ENCODE measurements around the gene EFL1.
A peak's percentile ranks its signal among the peaks of the same experiment; 100 is the strongest.
"Not testable (repeated sequence)": the region's sequence is repeated elsewhere in the genome, so short reads cannot be mapped to it uniquely, and the experiment has no call there.

The EFL1 gene

GRCh38 chr15:82195818-82196217 is 66.7 kb downstream of the EFL1 start:
- DNase-seq, result not testable (repeated sequence)

- not testable (repeated sequence) for DNase-seq
Measured at GRCh38 chr15:82194488-82194887, 68.0 kb downstream of the EFL1 start.

GRCh38 chr15:82193435-82193834 is 69.1 kb downstream of the EFL1 start:
- not testable (repeated sequence) for DNase-seq

GRCh38 chr15:82192394-82192793 is 70.1 kb downstream of the EFL1 start:
- not testable (repeated sequence) for DNase-seq

- DNase-seq, result no peak
Measured at GRCh38 chr15:82186719-82187406, 75.7 kb downstream of the EFL1 start.

GRCh38 chr15:82186161-82186560 is 76.4 kb downstream of the EFL1 start:
- no peak for DNase-seq

GRCh38 chr15:82184776-82185175 is 77.8 kb downstream of the EFL1 start:
- DNase-seq, result no peak

GRCh38 chr15:82184355-82184754 is 78.2 kb downstream of the EFL1 start:
- no peak for DNase-seq

GRCh38 chr15:82183121-82184031 is 79.2 kb downstream of the EFL1 start:
- no peak for DNase-seq

- DNase-seq, result no peak
Measured at GRCh38 chr15:82181371-82181770, 81.2 kb downstream of the EFL1 start.

GRCh38 chr15:82178061-82178460 is 84.5 kb downstream of the EFL1 start:
- DNase-seq, result no peak

GRCh38 chr15:82177291-82178010 is 85.1 kb downstream of the EFL1 start:
- peak; percentile 17 to 26 for DNase-seq

- no peak for DNase-seq
Measured at GRCh38 chr15:82176542-82176941, 86.0 kb downstream of the EFL1 start.

GRCh38 chr15:82174471-82175235 is 87.9 kb downstream of the EFL1 start:
- DNase-seq, result no peak

- no peak for DNase-seq
Measured at GRCh38 chr15:82173108-82173507, 89.4 kb downstream of the EFL1 start.

- DNase-seq, result no peak
Measured at GRCh38 chr15:82172506-82172905, 90.0 kb downstream of the EFL1 start.

- no peak for DNase-seq
Measured at GRCh38 chr15:82168757-82169156, 93.8 kb downstream of the EFL1 start.

GRCh38 chr15:82168296-82168695 is 94.2 kb downstream of the EFL1 start:
- no peak for DNase-seq

GRCh38 chr15:82165948-82166376 is 96.6 kb downstream of the EFL1 start:
- DNase-seq, result no peak

GRCh38 chr15:82159922-82160321 is 102.6 kb downstream of the EFL1 start:
- DNase-seq, result no peak

GRCh38 chr15:82158811-82159210 is 103.7 kb downstream of the EFL1 start:
- DNase-seq, result no peak

- DNase-seq, result no peak
Measured at GRCh38 chr15:82150645-82151044, 111.9 kb downstream of the EFL1 start.

All from AML-193 (cell line).